Measurements from ENCODE around the gene IL4R. TPM values are rescaled to one million over a fixed set of nuclear protein-coding genes. Genes with fewer than 3 reads are reported as not detected.
A peak's percentile ranks its signal among the peaks of the same experiment; 100 is the strongest.

The IL4R gene
- total and polyA plus RNA-seq, 10 of the 15 experiments (the other 5 are each of a cell fraction or from before 2014, with no cell fraction given) = 2.6 to 70.4 (median 36.6) TPM

DNA sequence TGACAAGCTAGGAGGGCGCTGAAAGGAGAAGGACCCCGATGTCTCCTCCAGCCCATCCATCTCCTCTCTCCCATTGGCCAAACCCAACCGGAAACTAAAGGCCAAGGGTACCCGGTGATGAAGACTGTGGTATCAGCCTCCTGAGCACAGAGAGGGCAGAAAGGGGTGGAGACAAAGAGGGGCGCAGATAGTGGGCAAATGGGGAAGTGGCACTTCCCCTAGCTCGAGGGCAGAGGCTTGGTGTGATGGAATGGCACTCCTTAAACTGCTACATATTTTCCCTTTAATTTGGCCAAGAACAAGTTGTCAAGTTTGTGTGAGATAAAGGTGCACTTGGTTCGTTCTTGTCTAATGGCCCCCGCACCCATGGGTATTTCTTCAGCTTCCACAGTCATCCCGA is 27.8 kb downstream of the IL4R start:
- DNase-seq (ENCODE audit: low read depth, low spot score) (no peak), ATAC-seq (no peak), FAIRE-seq (no peak)
- no peaks in the 10 kb centered on the region for H3K9me3 ChIP-seq (replicated peaks; ENCODE audit: control insufficient read depth, insufficient read depth, low read length)
- ChIA-PET SMC1A (ENCODE audit: uncharacterized antibody, unreplicated experiment) (interaction anchor here (1.2 to 1.5 kb wide), 3 partner anchors 11 to 16 kb away, joined by 3 to 5 read pairs (median 4); no protein-coding TSS in a partner anchor), POLR2A (no interaction called here), CTCF (interaction anchor here (0.9 to 1.5 kb wide), 2 partner anchors 31 to 107 kb away, joined by 3 to 5 read pairs; no protein-coding TSS in a partner anchor), RAD21 (ENCODE audit: unreplicated experiment) (no interaction called here)
- intact Hi-C loops (cut with micrococcal nuclease; ENCODE audit: unreplicated experiment) = no loop called here
- H3K4me2 ChIP-seq (ENCODE audit: control insufficient read depth, insufficient read depth) = no peak overlapping the region
- no peak overlapping the region for H3K9ac ChIP-seq (ENCODE audit: control insufficient read depth, insufficient read depth, low read length)
- H4K20me1 ChIP-seq (ENCODE audit: control insufficient read depth, insufficient read depth) = no peaks in the 10 kb centered on the region
- H3K4me3 ChIP-seq = no peak overlapping the region
- WGBS (ENCODE audit: insufficient coverage, insufficient replicate concordance, low lambda C conversion rate, missing lambda C conversion rate) = 71% methylated on average over 9 of the region's 9 CpGs
- no TSS peak for BruUV-seq (replicated peaks)
- no peak for TF ChIP-seq POU2F2 (IDR thresholded peaks at IDR 0.05; ENCODE audit: borderline replicate concordance, low read depth, low read length)
- TF ChIP-seq SPI1 (IDR thresholded peaks at IDR 0.05; ENCODE audit: borderline replicate concordance, insufficient read depth, low read depth, low read length) = peak; percentile 27; the same call in 1 of the 2 replicates
- TF ChIP-seq ZNF217 (IDR thresholded peaks at IDR 0.05) = no peak
- TF ChIP-seq NFIC (IDR thresholded peaks at IDR 0.05; ENCODE audit: low read depth, low read length) = no peak
- no peak for TF ChIP-seq ZBTB11 (CRISPR knock-in tag; IDR thresholded peaks at IDR 0.05)
- H3K36me3 ChIP-seq (ENCODE audit: control insufficient read depth in 2 of 2, insufficient read depth in 2 of 2, low read length in 1 of 2) = peaks cover 9 to 33% of the 10 kb centered on the region in 2 experiments
- in situ Hi-C loops (cut with MboI) = no loop called here
- no peaks in the 10 kb centered on the region for H3K4me1 ChIP-seq (ENCODE audit: control insufficient read depth, insufficient read depth, low read length)
- no peaks in the 10 kb centered on the region; the same call in 1 of the 2 replicates for H3K79me2 ChIP-seq (ENCODE audit: control insufficient read depth, insufficient read depth, low read length)
- no peaks in the 10 kb centered on the region for H3K27me3 ChIP-seq (replicated peaks in 1 of 2; ENCODE audit: control insufficient read depth in 2 of 2, insufficient read depth in 2 of 2, low read length in 1 of 2)
- no peak overlapping the region for H3K27ac ChIP-seq (ENCODE audit: control insufficient read depth, insufficient read depth)
- no peak overlapping the region for H2AFZ ChIP-seq (ENCODE audit: control insufficient read depth, low read depth, low read length)
